Kidney (tissue), 14 donors: Measurements from ENCODE around the gene FOXN3. TPM values are rescaled to one million over a fixed set of nuclear protein-coding genes. Genes with fewer than 3 reads are reported as not detected.

Experiments used
- DNase-seq, 5 donors: peaks; one replicate each; pipeline ENCODE4 v3.0.0-alpha.2; 2013 to 2020
- FAIRE-seq: peaks from 2 replicates; lab custom pipeline; 2012; peaks lifted over from hg19 to GRCh38; lab: Jason Lieb, UNC
- H3K27ac ChIP-seq, 2 donors: one replicate each; pipeline ENCODE4 v1.7.0; 2013; ENCODE audit warnings: low read depth in 2 of 2, low read length in 2 of 2, inconsistent platforms in 1 of 2
- H3K27me3 ChIP-seq: one replicate; pipeline ENCODE4 v1.7.1; 2013; ENCODE audit warnings: low read length, inconsistent platforms; ENCODE audit not compliant: control insufficient read depth, insufficient read depth
- H3K36me3 ChIP-seq, 3 donors: one replicate each; pipeline versions ENCODE4 v1.7.0 to v1.7.1; 2013; ENCODE audit warnings: low read length in 3 of 3, control low read depth in 1 of 3, inconsistent platforms in 1 of 3; ENCODE audit not compliant: insufficient read depth in 3 of 3, control insufficient read depth in 2 of 3
- H3K4me1 ChIP-seq, 3 donors: one replicate each; pipeline versions ENCODE4 v1.7.0 to v1.7.1; 2013; ENCODE audit warnings: low read length in 3 of 3, inconsistent platforms in 1 of 3, low read depth in 1 of 3; ENCODE audit not compliant: control insufficient read depth in 2 of 3, insufficient read depth in 2 of 3
- H3K4me3 ChIP-seq, 3 donors: one replicate each; pipeline versions ENCODE4 v1.7.0 to v1.8.1; 2013; ENCODE audit warnings: low read length in 3 of 3, control low read depth in 1 of 3, inconsistent platforms in 1 of 3
- H3K9ac ChIP-seq, 3 donors: one replicate each; pipeline versions ENCODE4 v1.7.0 to v1.7.1; 2013; ENCODE audit warnings: low read length in 3 of 3, control low read depth in 1 of 3, inconsistent platforms in 1 of 3
- H3K9me3 ChIP-seq, 3 donors: one replicate each; pipeline versions ENCODE4 v1.7.0 to v1.7.1; 2013; ENCODE audit warnings: low read length in 3 of 3, control low read depth in 1 of 3, inconsistent platforms in 1 of 3; ENCODE audit not compliant: control insufficient read depth in 2 of 3, insufficient read depth in 1 of 3
- CTCF ChIP-seq: IDR thresholded peaks from 3 replicates; pipeline ENCODE4 v1.5.1; 2012; ENCODE audit warnings: mild to moderate bottlenecking, moderate library complexity, borderline replicate concordance; ENCODE audit not compliant: insufficient read depth; ENCODE audit errors: extremely low read depth
- intact Hi-C: fragments of 100-400 bp; cut with DNase I; formaldehyde crosslinking; loops from one replicate; pipeline ENCODE4 v1.11.1; 2022
- polyA plus RNA-seq: library from polyadenylated mRNA; stranded (reverse); fragments of 350-450 nt; fragmentation: Illumina TruSeq; extraction: RNeasy Lipid Tissue Mini Kit (QIAGEN cat#74804); gene quantifications from one replicate; pipeline ENCODE4 v1.2.3, GENCODE V29; 2014; ENCODE audit warnings: low read depth, low replicate concordance; ENCODE audit not compliant: insufficient read depth
- total RNA-seq: library from RNA; stranded (reverse); fragmentation: NEBNext Ultra II Directional; extraction: Animal tissue kit (Norgen Biotek cat#: 25700); gene quantifications from one replicate; pipeline ENCODE4 v1.2.1, GENCODE V29; 2021
- donor health status: control.
- donor health status: control.
- donor health status: control.
- donor health status: control.
- donor health status: control.
- donor health status: DM: yes; HTN: yes; CAD: no.
- donor health status: Normal renal cell carcinoma (clear cell type).

The FOXN3 gene
- total and polyA plus RNA-seq, 2 donors from 2014 or later, result 6.4 to 50.1 TPM

- Histone ChIP-seq H3K27ac (no peak overlapping the region), H3K9ac (no peak overlapping the region), H3K36me3 (no peaks in the 10 kb centered on the region), H3K4me3 (no peak overlapping the region), H3K9me3 (no peaks in the 10 kb centered on the region), H3K4me1 (peaks cover 0 to 3% (median 0%) of the 10 kb centered on the region in 3 donors), H3K27me3 (no peaks in the 10 kb centered on the region)
- DNase-seq (no peak), FAIRE-seq (no peak)
- no peak for TF ChIP-seq CTCF
- intact Hi-C loops, result no loop called here
These were observed 127.6 kb downstream of the FOXN3 start for GRCh38 chr14:89289477-89289876.

DNA sequence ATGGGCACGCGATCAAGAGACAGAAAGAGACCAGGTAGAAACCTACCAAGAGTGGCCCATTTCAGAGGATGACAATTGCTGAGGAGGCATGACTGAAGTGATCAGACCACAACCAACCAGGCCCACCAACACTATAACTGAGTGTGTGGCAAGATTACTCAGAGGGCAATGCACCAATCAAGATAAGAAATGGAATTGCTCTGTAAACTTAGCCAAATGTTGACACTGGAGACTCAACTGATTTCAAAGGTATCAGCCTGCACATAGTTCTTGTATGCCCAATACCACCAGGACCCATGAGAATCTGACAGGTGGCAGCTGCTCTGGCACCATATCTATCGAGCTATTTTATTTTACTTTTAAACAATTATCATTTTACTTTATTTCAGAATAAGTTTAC lies 128.9 kb downstream of the FOXN3 start:
- intact Hi-C loops, result no loop called here
- TF ChIP-seq CTCF, result no peak
- Histone ChIP-seq H3K27ac (no peak overlapping the region), H3K4me1 (peaks cover 0 to 2% (median 0%) of the 10 kb centered on the region in 3 donors), H3K36me3 (no peaks in the 10 kb centered on the region), H3K4me3 (no peak overlapping the region), H3K9ac (no peak overlapping the region), H3K27me3 (no peaks in the 10 kb centered on the region), H3K9me3 (no peaks in the 10 kb centered on the region)
- FAIRE-seq (no peak), DNase-seq (no peak)

DNA sequence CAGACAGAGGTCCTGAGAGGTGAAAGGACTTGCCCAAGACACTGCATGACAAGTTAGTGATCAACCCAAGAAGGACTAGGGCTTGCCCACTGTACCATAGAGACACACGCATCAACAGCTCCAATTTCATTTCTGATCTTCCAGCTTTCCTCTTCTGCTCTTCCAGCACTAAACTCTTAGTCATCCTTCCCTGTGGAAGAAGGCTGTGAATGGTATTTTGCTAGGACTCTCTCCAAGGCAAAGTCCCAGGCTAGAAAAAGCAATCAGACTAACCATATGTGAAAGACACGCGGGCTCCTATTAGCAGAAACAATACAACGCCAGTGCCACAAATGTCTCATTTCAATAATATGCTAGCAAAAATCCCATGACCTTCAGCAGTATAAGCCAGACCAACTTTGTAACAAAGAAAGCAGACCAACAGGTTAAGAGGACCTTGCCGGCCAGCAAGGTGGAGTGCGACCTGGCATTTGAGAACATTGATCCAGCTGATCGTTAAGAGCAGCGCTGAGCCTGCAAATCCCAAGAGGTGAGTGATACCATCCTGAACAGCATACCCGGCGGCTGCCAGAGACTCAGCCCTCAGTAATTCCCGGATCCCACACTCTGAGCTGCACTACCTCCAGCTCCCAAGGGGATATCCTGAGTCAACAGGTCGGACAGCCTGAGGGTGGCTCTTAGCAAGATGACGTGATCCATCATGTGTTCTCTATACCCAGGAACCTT lies 132.5 kb downstream of the FOXN3 start:
- no peaks in the 10 kb centered on the region for H3K4me1 ChIP-seq
- H3K36me3 ChIP-seq, result peaks cover 0 to 4% (median 0%) of the 10 kb centered on the region in 3 donors
- H3K9me3 ChIP-seq, result no peaks in the 10 kb centered on the region
- H3K4me3 ChIP-seq, result no peak overlapping the region
- H3K27ac ChIP-seq, result no peak overlapping the region
- FAIRE-seq (no peak), DNase-seq (no peak)
- no peak for TF ChIP-seq CTCF
- no peak overlapping the region for H3K9ac ChIP-seq
- intact Hi-C loops, result no loop called here
- H3K27me3 ChIP-seq, result no peaks in the 10 kb centered on the region
